ENCODE results near the gene PSMB8. TPM values are rescaled to one million over a fixed set of nuclear protein-coding genes. Genes with fewer than 3 reads are reported as not detected.

PSMB8 gene
- total and polyA plus RNA-seq, 2 of the 8 experiments (the other 6 are each of a cell fraction or from before 2014, with no cell fraction given): 18.4 to 43.0 TPM

- TF ChIP-seq MAX (IDR thresholded peaks at IDR 0.05) (no peak; the same call in 1 of the 2 replicates), RBBP5 (IDR thresholded peaks at IDR 0.05; ENCODE audit: borderline replicate concordance, low read depth, low read length) (no peak; the same call in 1 of the 2 replicates), ATF3 (IDR thresholded peaks at IDR 0.05; ENCODE audit: insufficient read depth, low read depth, low read length) (no peak), BACH1 (IDR thresholded peaks at IDR 0.05; ENCODE audit: low read length) (no peak)
Measured at GRCh38 chr6:32843979-32844838, at the start of gene PSMB8 (continued).
